Suprapubic skin (tissue), 4 donors: ENCODE results near the gene MYO5B. TPM values are rescaled to one million over a fixed set of nuclear protein-coding genes. Genes with fewer than 3 reads are reported as not detected.

Experiments used
- DNase-seq, 2 donors: peaks; one replicate each; pipeline ENCODE4 v3.0.0-alpha.2; 2019; ENCODE audit warnings: low spot score in 2 of 2
- H3K27ac ChIP-seq: fragments of 200-600 bp; sonication (generic); one replicate; pipeline ENCODE4 v1.5.1; 2019
- H3K27me3 ChIP-seq: fragments of 200-600 bp; sonication (generic); one replicate; pipeline ENCODE4 v1.5.1; 2019
- H3K36me3 ChIP-seq: fragments of 200-600 bp; sonication (generic); one replicate; pipeline ENCODE4 v1.5.1; 2019
- H3K4me1 ChIP-seq: fragments of 200-600 bp; sonication (generic); one replicate; pipeline ENCODE4 v1.5.1; 2019
- H3K4me3 ChIP-seq: fragments of 200-600 bp; sonication (generic); one replicate; pipeline ENCODE4 v1.5.1; 2019; ENCODE audit warnings: mild to moderate bottlenecking
- H3K9me3 ChIP-seq: fragments of 200-600 bp; sonication (generic); one replicate; pipeline ENCODE4 v1.5.1; 2019
- CTCF ChIP-seq, 2 donors: fragments of 200-600 bp in 1 of 2; fragments of 450-650 bp in 1 of 2; sonication (generic) in 1 of 2; IDR thresholded peaks; one replicate each; pipeline ENCODE4 v1.5.1; 2016 to 2019; ENCODE audit warnings: antibody characterized with exemption in 2 of 2, mild to moderate bottlenecking in 1 of 2, moderate library complexity in 1 of 2
- EP300 ChIP-seq: sonication (generic); formaldehyde crosslinking; IDR thresholded peaks from one replicate; pipeline ENCODE4 v1.6.1; 2017; ENCODE audit warnings: antibody characterized with exemption
- POLR2A ChIP-seq, 2 donors: fragments of 450-650 bp; IDR thresholded peaks; one replicate each; pipeline ENCODE4 v1.6.1; 2017; ENCODE audit warnings: antibody characterized with exemption in 2 of 2, mild to moderate bottlenecking in 2 of 2, moderate library complexity in 2 of 2
- POLR2AphosphoS5 ChIP-seq, 3 donors: sonication (generic); formaldehyde crosslinking; IDR thresholded peaks; one replicate each; pipeline ENCODE4 v1.6.1; 2017; ENCODE audit warnings: antibody characterized with exemption in 3 of 3
- WGBS: methylation state at CpG from one replicate; pipeline ENCODE4 v1.1.5; 2018; 5-methylcytosine and 5-hydroxymethylcytosine counted together
- total RNA-seq, 4 donors: library from RNA; depleted of rRNA; stranded (reverse); fragments of >200 nt; gene quantifications; one replicate each; pipeline ENCODE4 v1.1.0, GENCODE V29; 2016

MYO5B gene
- total RNA-seq, 4 donors from 2014 or later = 30.3 to 44.4 (median 40.7) TPM

GRCh38 chr18:49967636-49968313 lies 227.2 kb downstream of the MYO5B start:
- Histone ChIP-seq H3K27me3 (no peaks in the 10 kb centered on the region), H3K9me3 (no peaks in the 10 kb centered on the region), H3K4me1 (no peaks in the 10 kb centered on the region), H3K27ac (no peak overlapping the region), H3K4me3 (no peak overlapping the region), H3K36me3 (no peaks in the 10 kb centered on the region)
- DNase-seq = peak in 1 of 2 donors; percentile 24
- 88% methylated on average over 7 of the region's 7 CpGs for WGBS
- TF ChIP-seq CTCF (IDR thresholded peaks at IDR 0.05) = no peak
- TF ChIP-seq EP300 = no peak
- no peak for TF ChIP-seq POLR2A (IDR thresholded peaks at IDR 0.05)
- no peak for TF ChIP-seq POLR2AphosphoS5 (IDR thresholded peaks at IDR 0.05)

- no peaks in the 10 kb centered on the region for H3K9me3 ChIP-seq
- no peak for DNase-seq
- 50% methylated on average over 4 of the region's 4 CpGs for WGBS
- no peak overlapping the region for H3K4me3 ChIP-seq
- no peak for TF ChIP-seq EP300
- no peak for TF ChIP-seq POLR2A (IDR thresholded peaks at IDR 0.05)
- no peak for TF ChIP-seq POLR2AphosphoS5 (IDR thresholded peaks at IDR 0.05)
- no peak for TF ChIP-seq CTCF (IDR thresholded peaks at IDR 0.05)
- H3K4me1 ChIP-seq = no peaks in the 10 kb centered on the region
- H3K27me3 ChIP-seq = no peaks in the 10 kb centered on the region
- H3K27ac ChIP-seq = no peak overlapping the region
- H3K36me3 ChIP-seq = no peaks in the 10 kb centered on the region
Measured at GRCh38 chr18:49967171-49967570, 227.8 kb downstream of the MYO5B start.

GRCh38 chr18:49966090-49966489 lies 228.9 kb downstream of the MYO5B start:
- no peak overlapping the region for H3K27ac ChIP-seq
- WGBS = 53% methylated on average over 3 of the region's 3 CpGs

GRCh38 chr18:49963217-49963616 lies 231.7 kb downstream of the MYO5B start:
- no peak overlapping the region for H3K4me3 ChIP-seq
- no peaks in the 10 kb centered on the region for H3K9me3 ChIP-seq
- no peak overlapping the region for H3K27ac ChIP-seq
- no peaks in the 10 kb centered on the region for H3K36me3 ChIP-seq
- no peak for TF ChIP-seq POLR2AphosphoS5 (IDR thresholded peaks at IDR 0.05)
- TF ChIP-seq EP300 = no peak
- no peaks in the 10 kb centered on the region for H3K27me3 ChIP-seq
- H3K4me1 ChIP-seq = no peaks in the 10 kb centered on the region
- WGBS = 97% methylated on average over 4 of the region's 4 CpGs
- no peak for DNase-seq

More at GRCh38 chr18:49966090-49966489, 228.9 kb downstream of the MYO5B start:
- Histone ChIP-seq H3K9me3 (no peaks in the 10 kb centered on the region), H3K36me3 (no peaks in the 10 kb centered on the region), H3K4me1 (no peaks in the 10 kb centered on the region), H3K4me3 (no peak overlapping the region), H3K27me3 (no peaks in the 10 kb centered on the region)
- no peak for TF ChIP-seq POLR2AphosphoS5 (IDR thresholded peaks at IDR 0.05)
- no peak for TF ChIP-seq CTCF (IDR thresholded peaks at IDR 0.05)
- no peak for TF ChIP-seq POLR2A (IDR thresholded peaks at IDR 0.05)
- DNase-seq = peak in 1 of 2 donors; percentile 67

- no peak overlapping the region for H3K27ac ChIP-seq
Measured at GRCh38 chr18:49961271-49961670, 233.7 kb downstream of the MYO5B start.

More at GRCh38 chr18:49961271-49961670, 233.7 kb downstream of the MYO5B start:
- Histone ChIP-seq H3K27me3 (no peaks in the 10 kb centered on the region), H3K9me3 (no peaks in the 10 kb centered on the region), H3K4me1 (no peaks in the 10 kb centered on the region), H3K4me3 (no peak overlapping the region), H3K36me3 (no peaks in the 10 kb centered on the region)
- TF ChIP-seq POLR2AphosphoS5 (IDR thresholded peaks at IDR 0.05) (no peak), CTCF (IDR thresholded peaks at IDR 0.05) (no peak)
- 86% methylated on average over 2 of the region's 2 CpGs for WGBS
- DNase-seq = no peak
